GM23338 (cell line): ENCODE results near the gene NEK7.

Experiments used
- EZH2 ChIP-seq: fragments of 200-600 bp; sonication (generic); IDR thresholded peaks from one replicate; pipeline ENCODE4 v1.8.0; 2017; ENCODE audit warnings: antibody characterized with exemption, mild to moderate bottlenecking, low read depth; ENCODE audit not compliant: unreplicated experiment
- EZH2phosphoT487 ChIP-seq: fragments of 200-600 bp; sonication (generic); IDR thresholded peaks from one replicate; pipeline ENCODE4 v1.8.1; 2018; ENCODE audit warnings: antibody characterized with exemption; ENCODE audit not compliant: unreplicated experiment
- JUNB ChIP-seq: IDR thresholded peaks from one replicate; pipeline ENCODE4 v1.6.1; 2016; ENCODE audit warnings: antibody characterized with exemption; ENCODE audit not compliant: unreplicated experiment
- POLR2AphosphoS5 ChIP-seq: IDR thresholded peaks from 2 replicates; pipeline ENCODE4 v1.6.1; 2016; ENCODE audit warnings: antibody characterized with exemption, low read depth
- TF ChIP-seq, protein P1 (sequence below), 2 experiments: fragments of 200-600 bp in 1 of 2; sonication (generic) in 1 of 2; conservative IDR thresholded peaks; 2 replicates each; pipeline versions ENCODE4 v1.5.1 to v1.6.1; 2016 to 2017; ENCODE audit warnings: antibody characterized with exemption in 2 of 2, low read depth in 2 of 2, mild to moderate bottlenecking in 2 of 2, moderate library complexity in 1 of 2
- TF ChIP-seq, protein P2 (sequence below): IDR thresholded peaks from one replicate; pipeline ENCODE4 v1.6.1; 2018; ENCODE audit warnings: antibody characterized with exemption; ENCODE audit not compliant: unreplicated experiment

DNA sequence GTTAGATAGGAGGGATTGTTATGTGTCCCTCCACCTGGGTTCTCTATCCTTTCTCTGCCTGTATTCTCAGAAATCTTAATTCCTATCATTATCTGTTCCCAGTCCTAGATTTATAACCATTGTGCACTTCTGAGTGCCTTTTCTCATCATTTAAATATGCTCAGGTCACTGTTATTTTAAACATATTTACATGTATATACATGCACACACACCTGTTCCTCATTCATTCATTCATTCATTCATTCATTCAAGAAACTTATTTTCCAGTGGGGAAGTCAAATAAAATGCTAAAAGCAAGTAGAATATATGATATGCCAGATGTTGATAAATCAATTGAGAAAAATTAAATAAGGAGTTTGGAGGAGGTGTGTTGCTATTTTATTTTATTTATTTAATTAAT, 110.3 kb downstream of the NEK7 start:
- TF ChIP-seq, protein P1, sequence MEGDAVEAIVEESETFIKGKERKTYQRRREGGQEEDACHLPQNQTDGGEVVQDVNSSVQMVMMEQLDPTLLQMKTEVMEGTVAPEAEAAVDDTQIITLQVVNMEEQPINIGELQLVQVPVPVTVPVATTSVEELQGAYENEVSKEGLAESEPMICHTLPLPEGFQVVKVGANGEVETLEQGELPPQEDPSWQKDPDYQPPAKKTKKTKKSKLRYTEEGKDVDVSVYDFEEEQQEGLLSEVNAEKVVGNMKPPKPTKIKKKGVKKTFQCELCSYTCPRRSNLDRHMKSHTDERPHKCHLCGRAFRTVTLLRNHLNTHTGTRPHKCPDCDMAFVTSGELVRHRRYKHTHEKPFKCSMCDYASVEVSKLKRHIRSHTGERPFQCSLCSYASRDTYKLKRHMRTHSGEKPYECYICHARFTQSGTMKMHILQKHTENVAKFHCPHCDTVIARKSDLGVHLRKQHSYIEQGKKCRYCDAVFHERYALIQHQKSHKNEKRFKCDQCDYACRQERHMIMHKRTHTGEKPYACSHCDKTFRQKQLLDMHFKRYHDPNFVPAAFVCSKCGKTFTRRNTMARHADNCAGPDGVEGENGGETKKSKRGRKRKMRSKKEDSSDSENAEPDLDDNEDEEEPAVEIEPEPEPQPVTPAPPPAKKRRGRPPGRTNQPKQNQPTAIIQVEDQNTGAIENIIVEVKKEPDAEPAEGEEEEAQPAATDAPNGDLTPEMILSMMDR (conservative IDR thresholded peaks at IDR 0.05; ENCODE audit: low read depth in 2 of 2) = no peak
- TF ChIP-seq, protein P2, sequence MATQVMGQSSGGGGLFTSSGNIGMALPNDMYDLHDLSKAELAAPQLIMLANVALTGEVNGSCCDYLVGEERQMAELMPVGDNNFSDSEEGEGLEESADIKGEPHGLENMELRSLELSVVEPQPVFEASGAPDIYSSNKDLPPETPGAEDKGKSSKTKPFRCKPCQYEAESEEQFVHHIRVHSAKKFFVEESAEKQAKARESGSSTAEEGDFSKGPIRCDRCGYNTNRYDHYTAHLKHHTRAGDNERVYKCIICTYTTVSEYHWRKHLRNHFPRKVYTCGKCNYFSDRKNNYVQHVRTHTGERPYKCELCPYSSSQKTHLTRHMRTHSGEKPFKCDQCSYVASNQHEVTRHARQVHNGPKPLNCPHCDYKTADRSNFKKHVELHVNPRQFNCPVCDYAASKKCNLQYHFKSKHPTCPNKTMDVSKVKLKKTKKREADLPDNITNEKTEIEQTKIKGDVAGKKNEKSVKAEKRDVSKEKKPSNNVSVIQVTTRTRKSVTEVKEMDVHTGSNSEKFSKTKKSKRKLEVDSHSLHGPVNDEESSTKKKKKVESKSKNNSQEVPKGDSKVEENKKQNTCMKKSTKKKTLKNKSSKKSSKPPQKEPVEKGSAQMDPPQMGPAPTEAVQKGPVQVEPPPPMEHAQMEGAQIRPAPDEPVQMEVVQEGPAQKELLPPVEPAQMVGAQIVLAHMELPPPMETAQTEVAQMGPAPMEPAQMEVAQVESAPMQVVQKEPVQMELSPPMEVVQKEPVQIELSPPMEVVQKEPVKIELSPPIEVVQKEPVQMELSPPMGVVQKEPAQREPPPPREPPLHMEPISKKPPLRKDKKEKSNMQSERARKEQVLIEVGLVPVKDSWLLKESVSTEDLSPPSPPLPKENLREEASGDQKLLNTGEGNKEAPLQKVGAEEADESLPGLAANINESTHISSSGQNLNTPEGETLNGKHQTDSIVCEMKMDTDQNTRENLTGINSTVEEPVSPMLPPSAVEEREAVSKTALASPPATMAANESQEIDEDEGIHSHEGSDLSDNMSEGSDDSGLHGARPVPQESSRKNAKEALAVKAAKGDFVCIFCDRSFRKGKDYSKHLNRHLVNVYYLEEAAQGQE = no peak
- TF ChIP-seq JUNB (no peak), EZH2 (no peak), POLR2AphosphoS5 (no peak), EZH2phosphoT487 (no peak)
